ENCODE data around the gene TMEM273.

DNA sequence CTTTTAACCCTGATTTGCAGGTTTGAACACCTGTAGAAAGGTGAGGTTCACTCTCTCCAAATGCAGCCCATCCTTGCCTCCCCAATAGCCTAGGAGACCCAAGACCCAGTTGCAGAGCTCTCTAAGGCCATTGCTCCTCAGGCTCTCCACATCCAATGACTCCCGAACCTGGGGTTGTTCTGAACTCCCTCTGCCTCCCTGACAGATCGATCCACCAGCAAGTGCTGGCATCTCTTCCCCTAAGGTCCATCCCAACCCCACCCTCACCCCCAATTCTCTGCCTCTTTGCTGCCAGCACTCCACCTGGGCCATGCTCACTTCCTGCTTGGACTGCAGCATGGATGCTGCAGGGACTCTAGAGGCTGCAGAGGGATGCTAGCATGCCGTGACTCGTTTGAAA is 35.1 kb downstream of the TMEM273 start:
- TF ChIP-seq, protein P1, sequence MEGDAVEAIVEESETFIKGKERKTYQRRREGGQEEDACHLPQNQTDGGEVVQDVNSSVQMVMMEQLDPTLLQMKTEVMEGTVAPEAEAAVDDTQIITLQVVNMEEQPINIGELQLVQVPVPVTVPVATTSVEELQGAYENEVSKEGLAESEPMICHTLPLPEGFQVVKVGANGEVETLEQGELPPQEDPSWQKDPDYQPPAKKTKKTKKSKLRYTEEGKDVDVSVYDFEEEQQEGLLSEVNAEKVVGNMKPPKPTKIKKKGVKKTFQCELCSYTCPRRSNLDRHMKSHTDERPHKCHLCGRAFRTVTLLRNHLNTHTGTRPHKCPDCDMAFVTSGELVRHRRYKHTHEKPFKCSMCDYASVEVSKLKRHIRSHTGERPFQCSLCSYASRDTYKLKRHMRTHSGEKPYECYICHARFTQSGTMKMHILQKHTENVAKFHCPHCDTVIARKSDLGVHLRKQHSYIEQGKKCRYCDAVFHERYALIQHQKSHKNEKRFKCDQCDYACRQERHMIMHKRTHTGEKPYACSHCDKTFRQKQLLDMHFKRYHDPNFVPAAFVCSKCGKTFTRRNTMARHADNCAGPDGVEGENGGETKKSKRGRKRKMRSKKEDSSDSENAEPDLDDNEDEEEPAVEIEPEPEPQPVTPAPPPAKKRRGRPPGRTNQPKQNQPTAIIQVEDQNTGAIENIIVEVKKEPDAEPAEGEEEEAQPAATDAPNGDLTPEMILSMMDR (IDR thresholded peaks at IDR 0.05) = no peak
- TF ChIP-seq ZFX (IDR thresholded peaks at IDR 0.05; ENCODE audit: borderline replicate concordance) = no peak

Measured in 22Rv1 (cell line).